ENCODE results near the gene THNSL1. TPM values are rescaled to one million over a fixed set of nuclear protein-coding genes. Genes with fewer than 3 reads are reported as not detected.
A peak's percentile ranks its signal among the peaks of the same experiment; 100 is the strongest.

The THNSL1 gene
- total RNA-seq, 1 donor from 2014 or later: 0.58 TPM

DNA sequence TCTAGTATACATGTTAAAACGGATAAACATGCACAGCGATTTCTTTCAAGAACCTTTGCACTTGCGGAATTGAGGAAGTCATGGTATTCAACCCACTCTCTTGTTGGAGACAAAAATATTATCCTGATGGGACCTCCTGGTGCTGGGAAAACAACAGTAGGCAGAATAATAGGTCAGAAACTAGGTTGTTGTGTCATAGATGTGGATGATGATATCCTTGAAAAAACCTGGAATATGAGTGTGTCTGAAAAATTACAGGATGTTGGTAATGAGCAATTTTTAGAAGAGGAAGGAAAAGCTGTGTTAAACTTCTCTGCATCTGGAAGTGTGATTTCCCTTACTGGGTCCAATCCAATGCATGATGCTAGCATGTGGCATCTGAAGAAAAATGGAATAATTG, 6.9 kb downstream of the THNSL1 start:
- TF ChIP-seq, protein P1, sequence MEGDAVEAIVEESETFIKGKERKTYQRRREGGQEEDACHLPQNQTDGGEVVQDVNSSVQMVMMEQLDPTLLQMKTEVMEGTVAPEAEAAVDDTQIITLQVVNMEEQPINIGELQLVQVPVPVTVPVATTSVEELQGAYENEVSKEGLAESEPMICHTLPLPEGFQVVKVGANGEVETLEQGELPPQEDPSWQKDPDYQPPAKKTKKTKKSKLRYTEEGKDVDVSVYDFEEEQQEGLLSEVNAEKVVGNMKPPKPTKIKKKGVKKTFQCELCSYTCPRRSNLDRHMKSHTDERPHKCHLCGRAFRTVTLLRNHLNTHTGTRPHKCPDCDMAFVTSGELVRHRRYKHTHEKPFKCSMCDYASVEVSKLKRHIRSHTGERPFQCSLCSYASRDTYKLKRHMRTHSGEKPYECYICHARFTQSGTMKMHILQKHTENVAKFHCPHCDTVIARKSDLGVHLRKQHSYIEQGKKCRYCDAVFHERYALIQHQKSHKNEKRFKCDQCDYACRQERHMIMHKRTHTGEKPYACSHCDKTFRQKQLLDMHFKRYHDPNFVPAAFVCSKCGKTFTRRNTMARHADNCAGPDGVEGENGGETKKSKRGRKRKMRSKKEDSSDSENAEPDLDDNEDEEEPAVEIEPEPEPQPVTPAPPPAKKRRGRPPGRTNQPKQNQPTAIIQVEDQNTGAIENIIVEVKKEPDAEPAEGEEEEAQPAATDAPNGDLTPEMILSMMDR (conservative IDR thresholded peaks at IDR 0.05; ENCODE audit: low read depth, low read length): no peak
- H3K4me3 ChIP-seq (ENCODE audit: low read depth, low read length): no peak overlapping the region
- DNase-seq (ENCODE audit: low read depth): no peak

GRCh38 chr10:25024528-25024927, 8.1 kb downstream of the THNSL1 start:
- no peak for DNase-seq (ENCODE audit: low read depth)
- H3K4me3 ChIP-seq (ENCODE audit: low read depth, low read length): no peak overlapping the region
- TF ChIP-seq, protein P1 (conservative IDR thresholded peaks at IDR 0.05; ENCODE audit: low read depth, low read length): no peak

DNA sequence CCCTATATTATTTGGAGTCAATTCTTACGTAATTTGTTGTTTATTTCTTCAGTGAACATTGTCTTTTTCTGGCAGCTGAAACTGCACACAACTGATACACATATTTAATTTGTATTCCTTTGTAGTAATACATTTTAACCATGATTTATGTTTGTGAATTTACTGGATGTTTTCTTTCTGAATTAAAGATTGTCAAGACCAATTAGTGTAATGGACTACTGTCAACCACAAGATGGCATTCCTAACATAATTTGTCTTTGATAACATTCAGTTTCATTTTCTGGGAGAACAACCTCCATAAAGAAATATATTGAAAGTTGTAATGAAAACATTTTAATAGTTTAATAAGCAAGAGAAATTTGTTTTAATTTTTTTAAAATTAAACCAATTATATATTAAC, 10.1 kb downstream of the THNSL1 start:
- H3K4me3 ChIP-seq (ENCODE audit: low read depth, low read length): no peak overlapping the region
- DNase-seq (ENCODE audit: low read depth): no peak
- TF ChIP-seq, protein P1 (conservative IDR thresholded peaks at IDR 0.05; ENCODE audit: low read depth, low read length): peak; percentile 41

- TF ChIP-seq, protein P1 (conservative IDR thresholded peaks at IDR 0.05; ENCODE audit: low read depth, low read length): no peak
- no peak for DNase-seq (ENCODE audit: low read depth)
- no peak overlapping the region for H3K4me3 ChIP-seq (ENCODE audit: low read depth, low read length)
Measured at GRCh38 chr10:25028711-25029110, 12.3 kb downstream of the THNSL1 start.

DNA sequence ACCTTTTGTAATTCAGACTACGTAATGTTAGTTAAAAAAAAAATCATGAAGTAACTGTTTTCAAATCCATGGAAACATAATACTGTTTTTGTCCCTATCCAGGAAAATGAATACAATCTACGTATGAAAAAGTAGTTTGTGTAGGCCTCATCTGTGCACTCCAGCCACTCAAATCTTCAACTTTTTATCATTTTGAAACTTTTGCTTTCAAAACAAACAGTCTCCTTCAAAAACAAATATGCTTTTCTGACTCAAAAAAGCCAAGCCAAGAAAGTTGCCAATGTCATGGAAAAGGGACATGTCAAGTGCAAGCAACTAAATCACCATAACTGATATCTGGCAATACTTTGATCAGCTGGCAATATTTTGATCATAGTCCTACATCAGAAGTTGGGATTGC, 13.1 kb downstream of the THNSL1 start:
- TF ChIP-seq, protein P1 (conservative IDR thresholded peaks at IDR 0.05; ENCODE audit: low read depth, low read length): no peak
- H3K4me3 ChIP-seq (ENCODE audit: low read depth, low read length): no peak overlapping the region

DNA sequence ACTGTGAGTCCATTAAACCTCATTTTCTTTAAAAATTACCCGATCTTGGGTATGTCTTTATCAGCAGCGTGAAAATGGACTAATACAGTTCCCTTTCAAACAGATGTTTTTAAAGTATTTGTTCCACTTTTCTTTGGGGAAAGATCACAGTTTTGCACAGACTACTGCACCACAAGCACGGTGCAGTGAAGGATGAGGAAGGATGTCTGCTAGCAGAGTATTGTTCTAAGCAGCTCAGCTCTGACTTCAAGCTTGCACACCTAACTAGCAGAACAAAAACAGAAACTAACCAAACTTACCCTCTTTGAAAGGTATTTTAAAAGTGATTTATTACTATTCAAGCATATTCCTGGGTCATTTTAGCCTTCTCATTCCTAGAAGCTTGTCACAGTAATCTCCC, 20.0 kb downstream of the THNSL1 start:
- TF ChIP-seq, protein P1 (conservative IDR thresholded peaks at IDR 0.05; ENCODE audit: low read depth, low read length): no peak
- no peak for DNase-seq (ENCODE audit: low read depth)
- H3K4me3 ChIP-seq (ENCODE audit: low read depth, low read length): no peak overlapping the region

More for the DNA sequence above, 13.1 kb downstream of the THNSL1 start:
- DNase-seq (ENCODE audit: low read depth): no peak

- DNase-seq (ENCODE audit: low read depth): no peak
- TF ChIP-seq, protein P1 (conservative IDR thresholded peaks at IDR 0.05; ENCODE audit: low read depth, low read length): no peak
- no peak overlapping the region for H3K4me3 ChIP-seq (ENCODE audit: low read depth, low read length)
Measured at GRCh38 chr10:25038325-25038724, 21.9 kb downstream of the THNSL1 start.
